Small intestine (tissue), 7 donors: ENCODE data around the gene PKDCC. TPM values are rescaled to one million over a fixed set of nuclear protein-coding genes. Genes with fewer than 3 reads are reported as not detected.

Experiments used
- DNase-seq, 2 donors: peaks; one replicate each; pipeline versions ENCODE4 v3.0.0 to v3.0.0-alpha.2; 2013
- FAIRE-seq: peaks from 2 replicates; lab custom pipeline; 2012; peaks lifted over from hg19 to GRCh38; lab: Jason Lieb, UNC
- H3K27ac ChIP-seq, 3 donors: one replicate each; pipeline ENCODE4 v1.5.1; 2013; ENCODE audit warnings: low read length in 2 of 3, mild to moderate bottlenecking in 2 of 3, control low read depth in 1 of 3, inconsistent platforms in 1 of 3, low read depth in 1 of 3, moderate library complexity in 1 of 3
- H3K27me3 ChIP-seq, 3 donors: one replicate each; pipeline ENCODE4 v1.6.1; 2013; ENCODE audit warnings: low read length in 3 of 3, inconsistent platforms in 1 of 3; ENCODE audit not compliant: control insufficient read depth in 3 of 3, insufficient read depth in 3 of 3
- H3K36me3 ChIP-seq, 3 donors: one replicate each; pipeline ENCODE4 v1.6.1; 2013; ENCODE audit warnings: low read length in 3 of 3, inconsistent platforms in 1 of 3, low read depth in 1 of 3, mild to moderate bottlenecking in 1 of 3, moderate library complexity in 1 of 3; ENCODE audit not compliant: control insufficient read depth in 3 of 3, insufficient read depth in 2 of 3
- H3K4me1 ChIP-seq, 3 donors: one replicate each; pipeline ENCODE4 v1.6.1; 2013; ENCODE audit warnings: low read length in 2 of 3, inconsistent platforms in 1 of 3, low read depth in 1 of 3, mild to moderate bottlenecking in 1 of 3, moderate library complexity in 1 of 3; ENCODE audit not compliant: control insufficient read depth in 3 of 3, insufficient read depth in 2 of 3
- H3K4me3 ChIP-seq, 3 donors: one replicate each; pipeline ENCODE4 v1.5.1; 2013; ENCODE audit warnings: low read length in 3 of 3, control low read depth in 1 of 3, inconsistent platforms in 1 of 3, low read depth in 1 of 3, mild to moderate bottlenecking in 1 of 3, moderate library complexity in 1 of 3
- H3K9me3 ChIP-seq, 2 donors: one replicate each; pipeline ENCODE4 v1.6.1; 2013; ENCODE audit warnings: low read depth in 1 of 2, low read length in 1 of 2; ENCODE audit not compliant: control insufficient read depth in 2 of 2, insufficient read depth in 1 of 2
- WGBS, 3 donors: extraction: QIAGEN DNeasy Blood & Tissue Kit; methylation state at CpG; one replicate each; pipeline ENCODE4 v1.1.7; 2013; 5-methylcytosine and 5-hydroxymethylcytosine counted together
- polyA plus RNA-seq, 4 donors: library from polyadenylated mRNA; stranded (reverse) in 3 of 4; unstranded in 1 of 4; fragments of 200-250 nt in 3 of 4; fragments of 120-200 nt in 1 of 4; gene quantifications; one replicate each; pipeline versions ENCODE4 v1.2.1 to v1.2.3, GENCODE V29; 2013
- donor health status: healthy with polysubstance abuse.
- donor health status: control.
- donor health status: control.
- donor health status: Bipolar disorder and iron deficiency.
- donor health status: healthy.

Gene PKDCC
- polyA plus RNA-seq, 4 donors, result 7.8 to 273 (median 71.6) TPM

- Histone ChIP-seq H3K36me3 (peaks cover 0 to 6% (median 0%) of the 10 kb centered on the region in 3 donors), H3K4me1 (peaks cover 1 to 44% (median 9%) of the 10 kb centered on the region in 3 donors), H3K27ac (peak overlapping the region in 2 of 3 donors; percentile 6 to 68), H3K4me3 (no peak overlapping the region), H3K9me3 (peaks cover 0 to 3% of the 10 kb centered on the region in 2 donors), H3K27me3 (no peaks in the 10 kb centered on the region)
- 53 to 69% (median 68%) methylated on average over 4 of the region's 4 CpGs for WGBS, 3 donors
- FAIRE-seq (no peak), DNase-seq (no peak)
Measured at GRCh38 chr2:42071791-42072190, 24.0 kb downstream of the PKDCC start.

DNA sequence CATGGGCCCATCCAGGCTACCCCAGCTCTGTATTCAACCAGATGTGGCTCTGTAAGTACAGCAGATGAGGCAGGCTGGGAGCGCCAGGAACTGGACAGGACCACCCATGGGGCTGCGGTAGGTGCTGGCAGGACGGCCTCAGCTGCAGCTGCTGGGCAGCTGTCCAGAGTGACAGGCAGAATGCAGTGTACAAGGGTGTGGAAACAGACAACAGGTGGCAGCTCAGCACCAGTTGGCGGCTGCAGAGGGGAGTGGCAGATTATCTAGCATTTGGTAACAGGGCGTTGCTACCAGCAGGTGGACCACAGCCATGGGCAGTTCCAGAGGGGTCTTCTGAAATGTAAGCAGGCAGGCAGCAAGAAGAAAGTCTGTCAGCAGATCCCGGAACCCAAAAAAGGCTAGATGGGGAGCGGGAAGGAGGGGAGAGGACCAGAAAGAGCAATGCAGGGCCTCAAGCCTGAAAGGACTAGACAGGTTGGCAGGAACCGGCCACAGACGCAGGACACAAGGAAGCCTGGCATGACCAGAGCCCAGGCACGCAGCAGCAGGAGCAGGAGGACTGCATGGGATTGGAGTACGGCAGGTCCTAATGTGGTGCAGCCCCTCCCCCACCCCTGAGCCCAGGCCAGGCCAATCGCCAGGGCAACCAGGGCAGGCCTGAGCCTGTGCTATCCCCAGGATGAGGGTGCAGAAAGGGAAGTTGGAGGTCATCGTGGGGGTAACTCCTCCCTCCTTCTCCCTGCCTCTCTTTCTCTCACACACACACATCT lies 24.7 kb downstream of the PKDCC start:
- H3K27me3 ChIP-seq, result no peaks in the 10 kb centered on the region
- FAIRE-seq (no peak), DNase-seq (peak; percentile 66 to 76)
- peaks cover 0 to 3% of the 10 kb centered on the region in 2 donors for H3K9me3 ChIP-seq
- H3K4me1 ChIP-seq, result peaks cover 1 to 44% (median 9%) of the 10 kb centered on the region in 3 donors
- peak overlapping the region in 2 of 3 donors; percentile 68 to 74 for H3K27ac ChIP-seq
- peaks cover 0 to 6% (median 0%) of the 10 kb centered on the region in 3 donors for H3K36me3 ChIP-seq
- 13 to 43% (median 36%) methylated on average over 13 of the region's 13 CpGs for WGBS, 3 donors
- no peak overlapping the region for H3K4me3 ChIP-seq

DNA sequence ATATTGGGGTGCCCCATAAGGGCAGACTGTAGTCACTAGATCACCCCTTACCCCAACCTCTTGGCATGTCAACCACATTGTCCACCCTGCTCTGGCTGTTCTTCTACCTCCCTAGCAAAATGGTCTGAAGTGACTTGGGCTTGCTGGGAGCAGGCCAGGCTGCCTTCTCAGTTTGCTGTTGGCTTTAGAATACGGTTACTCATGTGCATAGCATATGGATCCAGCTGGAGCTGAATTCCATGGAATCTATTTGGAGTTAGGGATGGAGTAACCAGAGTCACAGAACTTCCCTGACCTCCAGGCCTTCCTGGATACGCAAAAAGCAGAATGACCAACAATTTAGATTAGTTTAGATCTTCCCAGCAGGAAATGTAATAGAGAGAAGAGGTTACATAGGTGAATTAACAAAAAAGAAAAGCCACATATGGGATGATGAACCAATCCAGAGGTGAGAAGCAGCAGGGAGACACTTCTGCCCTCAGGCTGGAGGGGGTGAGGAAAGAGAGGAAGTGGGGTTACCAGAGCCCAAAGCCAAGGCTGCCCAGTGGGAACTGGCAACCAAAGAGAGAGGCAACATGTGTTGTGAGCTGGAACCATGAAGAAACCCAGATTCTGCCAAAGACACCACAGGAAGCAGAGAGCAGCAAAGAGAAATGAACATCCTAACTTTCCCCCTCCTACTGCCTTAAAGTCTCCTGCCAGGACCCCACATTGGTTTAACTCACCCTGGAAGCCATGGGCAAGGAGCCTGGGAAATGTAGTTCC lies 26.1 kb downstream of the PKDCC start:
- H3K27me3 ChIP-seq, result no peaks in the 10 kb centered on the region
- H3K9me3 ChIP-seq, result peaks cover 0 to 3% of the 10 kb centered on the region in 2 donors
- H3K27ac ChIP-seq, result peak overlapping the region in 2 of 3 donors; percentile 2 to 53
- no peak overlapping the region for H3K4me3 ChIP-seq
- FAIRE-seq (no peak), DNase-seq (no peak)
- 70 to 90% (median 88%) methylated on average over 2 of the region's 2 CpGs for WGBS, 3 donors
- peaks cover 0 to 6% (median 0%) of the 10 kb centered on the region in 3 donors for H3K36me3 ChIP-seq
- H3K4me1 ChIP-seq, result peaks cover 1 to 38% (median 9%) of the 10 kb centered on the region in 3 donors

DNA sequence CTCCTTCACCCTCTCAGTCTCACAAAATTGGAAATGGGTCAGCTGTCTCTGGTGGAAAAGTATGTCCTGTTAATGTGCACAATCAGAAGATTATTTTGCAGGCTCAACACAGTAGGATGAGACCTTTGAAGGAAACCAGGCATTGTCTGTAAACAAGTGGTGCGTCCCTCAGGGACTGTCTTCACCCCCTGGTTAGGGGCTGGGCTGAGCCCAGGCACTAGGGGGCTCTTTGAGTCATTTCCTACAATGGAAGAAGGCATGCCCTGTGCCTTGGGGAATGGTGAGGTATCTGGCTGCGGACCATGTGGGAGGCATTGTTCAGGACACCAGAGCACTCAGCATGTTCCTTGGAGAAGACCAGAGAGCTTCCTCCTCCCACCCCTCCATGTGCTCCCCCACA lies 26.8 kb downstream of the PKDCC start:
- Histone ChIP-seq H3K9me3 (peaks cover 0 to 3% of the 10 kb centered on the region in 2 donors), H3K4me1 (peaks cover 1 to 32% (median 9%) of the 10 kb centered on the region in 3 donors), H3K27me3 (no peaks in the 10 kb centered on the region), H3K4me3 (no peak overlapping the region), H3K36me3 (peaks cover 0 to 6% (median 0%) of the 10 kb centered on the region in 3 donors), H3K27ac (peak overlapping the region in 1 of 3 donors; percentile 53)
- DNase-seq, result no peak
- FAIRE-seq, result no peak
- WGBS, 3 donors, result 81 to 94% (median 93%) methylated on average over 2 of the region's 2 CpGs

GRCh38 chr2:42076357-42077225 lies 28.8 kb downstream of the PKDCC start:
- FAIRE-seq, result no peak
- H3K36me3 ChIP-seq, result peaks cover 0 to 6% (median 0%) of the 10 kb centered on the region in 3 donors
- H3K4me3 ChIP-seq, result no peak overlapping the region
- H3K27me3 ChIP-seq, result no peaks in the 10 kb centered on the region
- WGBS, 3 donors, result 81 to 85% (median 83%) methylated on average over 10 of the region's 10 CpGs
- H3K9me3 ChIP-seq, result peaks cover 0 to 3% of the 10 kb centered on the region in 2 donors
- no peak for DNase-seq
- no peak overlapping the region for H3K27ac ChIP-seq
- H3K4me1 ChIP-seq, result peaks cover 1 to 29% (median 9%) of the 10 kb centered on the region in 3 donors

GRCh38 chr2:42077343-42077742 lies 29.5 kb downstream of the PKDCC start:
- no peaks in the 10 kb centered on the region for H3K27me3 ChIP-seq
- DNase-seq (no peak), FAIRE-seq (no peak)
- peaks cover 0 to 6% (median 0%) of the 10 kb centered on the region in 3 donors for H3K36me3 ChIP-seq
- H3K4me1 ChIP-seq, result peaks cover 1 to 23% (median 6%) of the 10 kb centered on the region in 3 donors
- H3K4me3 ChIP-seq, result no peak overlapping the region
- peaks cover 0 to 3% of the 10 kb centered on the region in 2 donors for H3K9me3 ChIP-seq
- 77 to 90% (median 82%) methylated on average over 2 of the region's 2 CpGs for WGBS, 3 donors
- no peak overlapping the region for H3K27ac ChIP-seq

- Histone ChIP-seq H3K27ac (no peak overlapping the region), H3K4me1 (peaks cover 0 to 15% (median 0%) of the 10 kb centered on the region in 3 donors), H3K9me3 (peaks cover 0 to 3% of the 10 kb centered on the region in 2 donors), H3K27me3 (no peaks in the 10 kb centered on the region), H3K4me3 (no peak overlapping the region), H3K36me3 (peaks cover 0 to 3% (median 0%) of the 10 kb centered on the region in 3 donors)
- 79 to 96% (median 86%) methylated on average over 3 of the region's 3 CpGs for WGBS, 3 donors
- FAIRE-seq, result no peak
- DNase-seq, result no peak
Measured at GRCh38 chr2:42079737-42080287, 32.0 kb downstream of the PKDCC start.
